K562 (cell line): ENCODE results near the gene NMRAL1. TPM values are rescaled to one million over a fixed set of nuclear protein-coding genes. Genes with fewer than 3 reads are reported as not detected.
A peak's percentile ranks its signal among the peaks of the same experiment; 100 is the strongest.

Experiments
- CEBPB ChIP-seq: fragments of 450-650 bp; IDR thresholded peaks from 2 replicates; pipeline ENCODE4 v1.6.1; 2016; ENCODE audit warnings: missing genetic modification characterization, missing compliant biosample characterization
- ELK1 ChIP-seq: sonication (generic); formaldehyde crosslinking; IDR thresholded peaks from 2 replicates; pipeline ENCODE4 v1.8.1; 2022; ENCODE audit warnings: missing genetic modification reagents
- HEY1 ChIP-seq: fragments of 250-450 bp; sonication (Bioruptor Pico); IDR thresholded peaks from 2 replicates; pipeline ENCODE4 v1.5.0; 2020; ENCODE audit warnings: mild to moderate bottlenecking, moderate library complexity, borderline replicate concordance
- MYC ChIP-seq, 2 experiments: fragments of 250-450 bp in 1 of 2; sonication (Bioruptor Pico) in 1 of 2; IDR thresholded peaks; 2 replicates each; pipeline versions ENCODE4 v1.5.1 to v1.6.1; 2012 to 2021; ENCODE audit warnings: low read depth in 2 of 2, borderline replicate concordance in 1 of 2, improper control_type of control experiment in 1 of 2, low read length in 1 of 2, mild to moderate bottlenecking in 1 of 2, moderate library complexity in 1 of 2
- NFATC3 ChIP-seq: fragments of 450-650 bp; IDR thresholded peaks from 2 replicates; pipeline ENCODE4 v1.6.1; 2017; ENCODE audit warnings: mild to moderate bottlenecking
- POLR2G ChIP-seq: fragments of 200-400 bp; formaldehyde crosslinking; IDR thresholded peaks from 2 replicates; pipeline ENCODE4 v1.6.1; 2017; ENCODE audit warnings: low read depth, mild to moderate bottlenecking, antibody characterized with exemption, low read length, moderate library complexity
- SP2 ChIP-seq: IDR thresholded peaks from 2 replicates; pipeline ENCODE4 v1.6.1; 2011; ENCODE audit warnings: mild to moderate bottlenecking, low read depth, low read length, moderate library complexity; ENCODE audit not compliant: poor library complexity, severe bottlenecking; ENCODE audit errors: extremely low read depth
- USF1 ChIP-seq: sonication (generic); formaldehyde crosslinking; IDR thresholded peaks from 2 replicates; pipeline ENCODE4 v1.9.0; 2022; ENCODE audit warnings: mild to moderate bottlenecking, missing genetic modification reagents
- ZBTB34 ChIP-seq: fragments of 250-450 bp; sonication (Bioruptor Pico); IDR thresholded peaks from 2 replicates; pipeline ENCODE4 v1.8.0; 2021; ENCODE audit warnings: mild to moderate bottlenecking, moderate library complexity
- ZC3H8 ChIP-seq: fragments of 450-650 bp; IDR thresholded peaks from 2 replicates; pipeline ENCODE4 v1.6.1; 2017
- ZNF740 ChIP-seq, 3 experiments: fragments of 200-800 bp in 1 of 3; sonication (Bioruptor generic) in 1 of 3; sonication (generic) in 1 of 3; formaldehyde crosslinking in 1 of 3; IDR thresholded peaks; 2 replicates each; pipeline versions ENCODE4 v1.6.1 to v1.8.0; 2016 to 2022; ENCODE audit warnings: mild to moderate bottlenecking in 2 of 3, missing compliant biosample characterization in 2 of 3, missing genetic modification characterization in 2 of 3, missing genetic modification reagents in 1 of 3
- ZNF830 ChIP-seq: fragments of 250-450 bp; sonication (Bioruptor Pico); IDR thresholded peaks from 2 replicates; pipeline ENCODE4 v1.5.0; 2021; ENCODE audit warnings: mild to moderate bottlenecking
- polyA plus RNA-seq, 8 experiments: library from polyadenylated mRNA; depleted of rRNA in 4 of 8; stranded (reverse) in 5 of 8; unstranded in 3 of 8; fragments of >200 nt; fragmentation: Nextera tagmentation in 2 of 8; fragmentation: Illumina TruSeq in 1 of 8; extraction: Ambion mirVana in 2 of 8; extraction: Trizol in 1 of 8; gene quantifications; 2 replicates each; pipeline versions ENCODE4 v1.2.1 to v1.2.3, GENCODE V29; 2011 to 2014; ENCODE audit warnings: inconsistent platforms in 1 of 8, missing spikeins in 1 of 8
- total RNA-seq, 7 experiments: library from RNA; depleted of rRNA in 6 of 7; stranded (reverse); fragments of >200 nt in 6 of 7; fragmentation: Illumina TruSeq in 2 of 7; extraction: Trizol in 2 of 7; gene quantifications; 2 replicates each; pipeline versions ENCODE4 v1.2.1 to v1.2.3, GENCODE V29; 2011 to 2021; ENCODE audit warnings: low replicate concordance in 1 of 7
- TF ChIP-seq, protein P1 (sequence below): fragments of 450-650 bp; IDR thresholded peaks from 2 replicates; pipeline ENCODE4 v1.6.1; 2016; ENCODE audit warnings: low read depth

NMRAL1 gene
- total and polyA plus RNA-seq, 9 of the 15 experiments (the other 6 are each of a cell fraction or from before 2014, with no cell fraction given), result 6.3 to 116 (median 63.2) TPM

- TF ChIP-seq ZNF740 (CRISPR knock-in tag; IDR thresholded peaks at IDR 0.05), result peak; percentile 68
- TF ChIP-seq ZNF740 (tag; IDR thresholded peaks at IDR 0.05), result peak in 1 of 2 experiments; percentile 46; a peak in 1 of 4 replicates
- no peak for TF ChIP-seq HEY1 (CRISPR knock-in tag)
- no peak for TF ChIP-seq ELK1
- 0 out of 2 replicates have a peak, but pooled peaks have one; percentile 16 for TF ChIP-seq USF1 (CRISPR knock-in tag)
- TF ChIP-seq, protein P1, sequence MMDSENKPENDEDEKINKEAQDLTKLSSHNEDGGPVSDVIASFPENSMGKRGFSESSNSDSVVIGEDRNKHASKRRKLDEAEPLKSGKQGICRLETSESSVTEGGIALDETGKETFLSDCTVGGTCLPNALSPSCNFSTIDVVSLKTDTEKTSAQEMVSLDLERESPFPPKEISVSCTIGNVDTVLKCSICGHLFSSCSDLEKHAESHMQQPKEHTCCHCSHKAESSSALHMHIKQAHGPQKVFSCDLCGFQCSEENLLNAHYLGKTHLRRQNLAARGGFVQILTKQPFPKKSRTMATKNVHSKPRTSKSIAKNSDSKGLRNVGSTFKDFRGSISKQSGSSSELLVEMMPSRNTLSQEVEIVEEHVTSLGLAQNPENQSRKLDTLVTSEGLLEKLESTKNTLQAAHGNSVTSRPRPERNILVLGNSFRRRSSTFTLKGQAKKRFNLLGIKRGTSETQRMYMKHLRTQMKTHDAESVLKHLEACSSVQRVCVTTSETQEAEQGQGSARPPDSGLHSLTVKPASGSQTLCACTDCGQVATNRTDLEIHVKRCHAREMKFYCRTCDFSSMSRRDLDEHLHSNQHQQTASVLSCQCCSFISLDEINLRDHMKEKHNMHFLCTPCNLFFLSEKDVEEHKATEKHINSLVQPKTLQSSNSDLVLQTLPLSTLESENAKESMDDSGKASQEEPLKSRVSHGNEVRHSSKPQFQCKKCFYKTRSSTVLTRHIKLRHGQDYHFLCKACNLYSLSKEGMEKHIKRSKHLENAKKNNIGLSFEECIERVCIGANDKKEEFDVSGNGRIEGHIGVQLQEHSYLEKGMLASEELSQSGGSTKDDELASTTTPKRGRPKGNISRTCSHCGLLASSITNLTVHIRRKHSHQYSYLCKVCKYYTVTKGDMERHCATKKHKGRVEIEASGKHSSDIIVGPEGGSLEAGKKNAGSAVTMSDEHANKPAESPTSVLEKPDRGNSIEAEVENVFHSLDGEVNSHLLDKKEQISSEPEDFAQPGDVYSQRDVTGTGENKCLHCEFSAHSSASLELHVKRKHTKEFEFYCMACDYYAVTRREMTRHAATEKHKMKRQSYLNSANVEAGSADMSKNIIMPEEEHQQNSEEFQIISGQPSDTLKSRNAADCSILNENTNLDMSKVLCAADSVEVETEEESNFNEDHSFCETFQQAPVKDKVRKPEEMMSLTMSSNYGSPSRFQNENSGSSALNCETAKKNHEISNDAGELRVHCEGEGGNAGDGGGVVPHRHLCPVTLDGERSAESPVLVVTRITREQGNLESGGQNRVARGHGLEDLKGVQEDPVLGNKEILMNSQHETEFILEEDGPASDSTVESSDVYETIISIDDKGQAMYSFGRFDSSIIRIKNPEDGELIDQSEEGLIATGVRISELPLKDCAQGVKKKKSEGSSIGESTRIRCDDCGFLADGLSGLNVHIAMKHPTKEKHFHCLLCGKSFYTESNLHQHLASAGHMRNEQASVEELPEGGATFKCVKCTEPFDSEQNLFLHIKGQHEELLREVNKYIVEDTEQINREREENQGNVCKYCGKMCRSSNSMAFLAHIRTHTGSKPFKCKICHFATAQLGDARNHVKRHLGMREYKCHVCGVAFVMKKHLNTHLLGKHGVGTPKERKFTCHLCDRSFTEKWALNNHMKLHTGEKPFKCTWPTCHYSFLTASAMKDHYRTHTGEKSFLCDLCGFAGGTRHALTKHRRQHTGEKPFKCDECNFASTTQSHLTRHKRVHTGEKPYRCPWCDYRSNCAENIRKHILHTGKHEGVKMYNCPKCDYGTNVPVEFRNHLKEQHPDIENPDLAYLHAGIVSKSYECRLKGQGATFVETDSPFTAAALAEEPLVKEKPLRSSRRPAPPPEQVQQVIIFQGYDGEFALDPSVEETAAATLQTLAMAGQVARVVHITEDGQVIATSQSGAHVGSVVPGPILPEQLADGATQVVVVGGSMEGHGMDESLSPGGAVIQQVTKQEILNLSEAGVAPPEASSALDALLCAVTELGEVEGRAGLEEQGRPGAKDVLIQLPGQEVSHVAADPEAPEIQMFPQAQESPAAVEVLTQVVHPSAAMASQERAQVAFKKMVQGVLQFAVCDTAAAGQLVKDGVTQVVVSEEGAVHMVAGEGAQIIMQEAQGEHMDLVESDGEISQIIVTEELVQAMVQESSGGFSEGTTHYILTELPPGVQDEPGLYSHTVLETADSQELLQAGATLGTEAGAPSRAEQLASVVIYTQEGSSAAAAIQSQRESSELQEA, result no peak
- TF ChIP-seq CEBPB (tag), result no peak
- no peak for TF ChIP-seq SP2
- TF ChIP-seq NFATC3, result no peak
- no peak for TF ChIP-seq ZNF830
- peak; percentile 66 for TF ChIP-seq POLR2G
- TF ChIP-seq ZC3H8, result no peak
- TF ChIP-seq MYC (IDR thresholded peaks at IDR 0.05; ENCODE audit: low read depth, low read length), result no peak
- no peak for TF ChIP-seq MYC (CRISPR knock-in tag; IDR thresholded peaks at IDR 0.05; ENCODE audit: borderline replicate concordance, low read depth)
- no peak for TF ChIP-seq ZBTB34
Observed at GRCh38 chr16:4461250-4462085, 13.0 kb downstream of the NMRAL1 start (continued).
